ENCODE results near the gene KIRREL2.

The KIRREL2 gene

GRCh38 chr19:35856546-35857149, at the start of gene KIRREL2:
Gene KIRREL2 (plus strand): TSS chr19:35856911. CDS start chr19:35857120, 209 bp downstream.
- Histone ChIP-seq H3K9me3 (peaks cover 0 to 8% (median 0%) of the 10 kb centered on the region in 3 donors), H3K4me3 (peak within 1 kb of the TSS; percentile 27 to 43), H3K4me1 (peaks cover 0 to 17% (median 12%) of the 10 kb centered on the region in 4 donors), H3K27ac (no peak within 1 kb of the TSS), H3K27me3 (peaks cover 9 to 88% of the 10 kb centered on the region in 2 donors), H3K36me3 (no peaks in the 10 kb centered on the region)
- intact Hi-C loops (cut with DNase I; ENCODE audit: low total_unique reads): no loop called here
- no peak for TF ChIP-seq CTCF (IDR thresholded peaks at IDR 0.05)
- DNase-seq: no peak

- Histone ChIP-seq H3K27ac (no peak overlapping the region), H3K36me3 (no peaks in the 10 kb centered on the region), H3K9me3 (no peaks in the 10 kb centered on the region), H3K4me3 (no peak overlapping the region), H3K27me3 (peaks cover 0 to 27% of the 10 kb centered on the region in 2 donors), H3K4me1 (no peaks in the 10 kb centered on the region)
- DNase-seq: no peak
- intact Hi-C loops (cut with DNase I; ENCODE audit: low total_unique reads): no loop called here
- TF ChIP-seq CTCF (IDR thresholded peaks at IDR 0.05): no peak
Measured at GRCh38 chr19:35807633-35808032, 49.1 kb upstream of the KIRREL2 start.

- TF ChIP-seq CTCF (IDR thresholded peaks at IDR 0.05): no peak
- Histone ChIP-seq H3K4me1 (no peaks in the 10 kb centered on the region), H3K9me3 (no peaks in the 10 kb centered on the region), H3K36me3 (no peaks in the 10 kb centered on the region), H3K27ac (no peak overlapping the region), H3K4me3 (no peak overlapping the region), H3K27me3 (peaks cover 0 to 33% of the 10 kb centered on the region in 2 donors)
- intact Hi-C loops (cut with DNase I; ENCODE audit: low total_unique reads): no loop called here
- DNase-seq: no peak
Measured at GRCh38 chr19:35811317-35812219, 45.1 kb upstream of the KIRREL2 start.

- no peaks in the 10 kb centered on the region for H3K4me1 ChIP-seq
- no peak for TF ChIP-seq CTCF (IDR thresholded peaks at IDR 0.05)
- no peak for DNase-seq
- intact Hi-C loops (cut with DNase I; ENCODE audit: low total_unique reads): no loop called here
- no peaks in the 10 kb centered on the region for H3K36me3 ChIP-seq
- no peak within 1 kb of the TSS for H3K4me3 ChIP-seq
- peaks cover 0 to 29% of the 10 kb centered on the region in 2 donors for H3K27me3 ChIP-seq
- no peak within 1 kb of the TSS for H3K27ac ChIP-seq
- no peaks in the 10 kb centered on the region for H3K9me3 ChIP-seq
Measured at GRCh38 chr19:35812220-35813042, 44.3 kb upstream of the KIRREL2 start, which contains the start of gene PRODH2. Gene PRODH2 (minus strand): TSS chr19:35812845. CDS start chr19:35812805, 40 bp downstream.
